GM18502 (cell line): Measurements from ENCODE around the gene CLIC4.

ENCODE experiments used
- ATAC-seq: cut with Tn5 transposase; IDR thresholded peaks from one replicate; pipeline ENCODE4 v1.9.1; 2021; ENCODE audit warnings: mild to moderate bottlenecking; ENCODE audit not compliant: unreplicated experiment, poor library complexity

Gene CLIC4

DNA sequence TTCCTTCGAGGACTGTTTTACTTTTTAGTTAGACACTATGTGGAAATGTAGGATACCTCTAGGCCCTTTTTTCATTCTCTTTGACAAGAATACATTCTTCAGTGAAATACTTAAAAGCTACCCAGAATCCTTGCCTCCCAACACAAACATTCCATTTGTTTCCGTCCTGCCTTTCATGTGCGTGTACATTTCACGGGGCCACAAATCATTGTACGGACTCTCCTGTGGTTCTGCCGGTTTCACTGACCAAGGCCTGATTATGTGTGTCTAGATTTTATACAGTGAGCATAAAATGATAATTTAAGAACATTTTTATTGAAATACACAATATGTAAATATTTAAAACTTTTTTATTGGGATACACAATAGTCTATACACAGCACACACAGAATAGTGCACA is 108.4 kb downstream of the CLIC4 start:
- ATAC-seq, result no peak

DNA sequence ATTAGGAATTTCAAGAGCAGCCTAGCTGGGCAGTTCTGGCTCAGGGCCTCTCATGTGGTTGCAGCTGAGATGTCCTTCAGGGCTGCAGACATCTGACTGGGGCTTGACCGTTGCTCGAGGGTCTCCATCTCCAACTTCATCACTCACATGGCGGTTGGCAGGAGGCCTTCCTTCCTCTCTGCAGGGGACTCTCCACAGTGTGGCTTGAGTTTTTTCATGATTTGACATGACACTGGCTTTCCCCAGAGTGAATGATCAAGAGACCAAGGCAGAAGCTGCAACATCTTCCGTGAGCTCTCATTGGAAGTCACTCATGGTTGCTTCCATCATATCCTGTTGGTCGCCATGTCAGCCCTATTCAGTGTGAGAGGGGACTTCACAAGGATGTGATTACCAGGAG is 110.2 kb downstream of the CLIC4 start:
- ATAC-seq, result no peak

DNA sequence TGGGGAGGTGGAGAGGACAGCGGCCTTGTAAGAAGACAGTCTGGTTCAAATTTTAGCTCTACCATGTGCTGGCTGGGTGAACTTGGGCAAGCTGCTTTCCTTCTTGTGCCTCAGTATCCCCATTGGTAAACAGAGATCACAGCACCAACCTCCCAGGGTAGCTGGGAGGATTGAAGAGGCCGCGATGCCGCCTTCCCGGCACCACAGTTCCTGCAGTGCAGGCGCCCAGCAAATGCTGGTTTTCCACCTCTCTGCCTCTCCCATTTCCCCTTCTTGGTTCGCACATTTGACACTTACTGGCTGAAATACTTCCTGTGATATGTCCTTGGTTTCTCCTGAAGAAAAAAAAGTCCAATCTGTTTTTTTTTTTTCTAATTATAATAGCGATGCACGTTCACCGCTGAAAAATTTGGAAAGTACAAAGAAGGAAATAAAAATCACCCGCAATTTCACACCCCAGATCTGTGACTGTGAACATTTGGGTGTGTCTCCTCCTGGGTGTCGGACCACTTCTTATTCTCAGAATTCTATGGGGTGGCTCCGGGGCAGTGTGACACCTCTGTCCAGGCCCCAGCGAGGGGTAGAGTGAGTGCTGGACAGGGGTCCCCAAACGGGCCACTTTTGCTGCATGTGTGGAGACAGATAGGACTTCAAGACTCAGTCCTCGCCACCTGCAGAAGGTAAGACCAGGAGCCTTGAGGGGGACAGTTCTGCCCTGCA is 111.7 kb downstream of the CLIC4 start:
- ATAC-seq, result no peak

DNA sequence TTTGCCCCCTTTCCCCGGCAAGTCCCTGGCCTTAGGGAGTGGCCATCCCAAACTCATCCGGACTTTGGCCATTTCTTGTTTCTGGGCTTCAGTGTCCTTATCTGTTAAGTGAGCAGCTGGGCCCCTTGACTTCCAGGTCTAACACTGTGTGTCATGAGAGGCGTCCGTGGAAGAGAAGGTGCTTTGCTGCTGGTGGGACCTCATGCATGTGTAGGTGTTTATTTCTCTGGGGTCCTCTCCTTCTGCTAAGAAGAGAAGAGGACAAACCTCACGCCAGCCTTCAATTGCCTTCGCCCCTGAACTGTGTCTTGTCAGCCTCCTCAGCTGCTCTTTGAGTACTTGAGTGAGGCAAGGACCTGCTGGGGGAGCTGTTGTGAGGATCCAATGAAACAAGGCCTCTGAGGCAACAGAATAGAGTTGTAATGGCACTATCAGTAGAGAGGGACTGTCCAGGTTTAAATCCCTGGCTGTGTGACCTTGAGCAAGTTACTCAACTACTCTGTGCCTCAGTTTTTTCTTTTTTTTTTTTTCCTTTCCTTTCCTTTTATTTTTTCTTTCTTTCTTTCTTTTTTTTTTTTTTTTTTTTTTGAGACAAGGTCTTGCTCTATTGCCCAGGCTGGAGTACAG is 112.4 kb downstream of the CLIC4 start:
- ATAC-seq, result no peak

DNA sequence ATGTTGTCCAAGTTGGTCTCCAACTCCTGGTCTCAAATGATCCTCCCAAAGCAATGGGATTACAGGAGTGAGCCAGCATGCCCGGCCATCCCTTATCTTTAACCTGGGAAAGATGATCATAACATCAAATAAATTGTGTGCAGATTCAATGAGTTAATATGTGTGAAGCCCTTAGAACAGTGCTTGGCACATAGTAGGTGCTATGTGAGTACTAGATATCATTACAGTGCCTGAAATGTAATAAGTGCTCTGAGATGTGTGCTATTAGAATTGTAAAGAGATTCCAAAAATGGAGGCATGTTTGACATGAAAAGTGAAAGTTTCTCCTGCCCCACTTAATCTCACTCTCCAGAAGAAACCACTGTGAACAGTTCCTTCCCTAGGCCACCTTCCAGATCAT is 113.0 kb downstream of the CLIC4 start:
- ATAC-seq, result no peak

DNA sequence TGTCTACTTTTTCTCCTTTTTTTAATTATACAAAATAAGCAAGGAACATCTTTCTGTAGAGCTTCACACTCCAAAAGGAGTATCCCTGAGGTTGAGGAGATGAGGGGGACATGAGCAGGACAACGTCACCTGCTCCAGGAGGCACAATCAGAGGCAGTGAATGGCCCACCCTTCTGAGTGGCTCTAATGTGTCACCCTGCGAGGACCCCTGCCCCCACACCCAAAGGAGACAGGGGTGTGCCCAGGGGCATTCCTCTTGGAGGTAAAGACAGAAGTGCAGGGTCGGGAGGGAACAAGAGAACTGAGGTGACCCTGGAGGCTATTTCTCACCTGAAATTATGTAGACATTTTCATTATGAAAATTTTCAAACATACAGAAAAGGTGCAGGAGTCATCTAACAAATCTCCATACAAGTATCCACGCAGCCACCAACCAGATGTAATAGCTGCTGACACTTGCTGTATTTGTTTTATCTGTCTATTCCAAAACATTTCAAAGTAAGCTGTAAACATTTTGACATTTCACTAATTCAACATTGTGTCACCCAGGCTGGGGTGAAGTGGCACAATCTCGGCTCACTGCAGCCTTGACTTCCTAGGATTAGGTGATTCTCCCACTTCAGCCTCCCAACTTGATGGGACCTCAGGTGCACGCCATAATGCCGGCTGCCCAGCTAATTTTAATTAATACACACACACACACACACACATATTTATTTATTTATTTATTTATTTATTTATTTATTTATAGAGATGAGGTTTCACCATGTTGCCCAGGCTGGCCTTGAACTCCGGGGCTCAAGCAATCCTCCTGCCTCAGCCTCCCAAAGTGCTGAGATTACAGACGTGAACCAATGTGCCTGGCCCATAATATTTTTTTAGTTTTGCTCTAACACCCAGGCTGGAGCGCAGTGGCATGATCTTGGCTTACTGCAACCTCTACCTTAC is 114.1 kb downstream of the CLIC4 start:
- ATAC-seq, result no peak

DNA sequence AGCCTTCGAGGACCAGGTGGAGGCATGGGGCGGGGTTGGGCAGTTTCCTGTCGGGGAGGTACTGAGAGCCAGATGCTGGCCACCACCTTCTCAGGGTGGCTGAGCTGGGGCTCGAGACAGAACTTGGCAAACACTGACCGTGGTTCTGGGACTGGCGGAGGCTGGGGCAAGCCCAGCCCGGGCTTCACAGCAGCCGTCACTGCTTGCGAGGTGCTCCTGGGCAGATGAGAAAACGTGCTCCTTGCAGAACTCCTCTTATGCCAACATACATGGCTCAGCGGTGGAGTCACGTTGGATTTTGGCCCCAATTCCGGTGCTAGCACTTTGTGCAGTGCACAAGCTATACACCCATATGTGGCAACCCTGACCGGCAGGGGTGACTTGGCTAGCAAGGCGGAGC is 115.6 kb downstream of the CLIC4 start:
- no peak for ATAC-seq

DNA sequence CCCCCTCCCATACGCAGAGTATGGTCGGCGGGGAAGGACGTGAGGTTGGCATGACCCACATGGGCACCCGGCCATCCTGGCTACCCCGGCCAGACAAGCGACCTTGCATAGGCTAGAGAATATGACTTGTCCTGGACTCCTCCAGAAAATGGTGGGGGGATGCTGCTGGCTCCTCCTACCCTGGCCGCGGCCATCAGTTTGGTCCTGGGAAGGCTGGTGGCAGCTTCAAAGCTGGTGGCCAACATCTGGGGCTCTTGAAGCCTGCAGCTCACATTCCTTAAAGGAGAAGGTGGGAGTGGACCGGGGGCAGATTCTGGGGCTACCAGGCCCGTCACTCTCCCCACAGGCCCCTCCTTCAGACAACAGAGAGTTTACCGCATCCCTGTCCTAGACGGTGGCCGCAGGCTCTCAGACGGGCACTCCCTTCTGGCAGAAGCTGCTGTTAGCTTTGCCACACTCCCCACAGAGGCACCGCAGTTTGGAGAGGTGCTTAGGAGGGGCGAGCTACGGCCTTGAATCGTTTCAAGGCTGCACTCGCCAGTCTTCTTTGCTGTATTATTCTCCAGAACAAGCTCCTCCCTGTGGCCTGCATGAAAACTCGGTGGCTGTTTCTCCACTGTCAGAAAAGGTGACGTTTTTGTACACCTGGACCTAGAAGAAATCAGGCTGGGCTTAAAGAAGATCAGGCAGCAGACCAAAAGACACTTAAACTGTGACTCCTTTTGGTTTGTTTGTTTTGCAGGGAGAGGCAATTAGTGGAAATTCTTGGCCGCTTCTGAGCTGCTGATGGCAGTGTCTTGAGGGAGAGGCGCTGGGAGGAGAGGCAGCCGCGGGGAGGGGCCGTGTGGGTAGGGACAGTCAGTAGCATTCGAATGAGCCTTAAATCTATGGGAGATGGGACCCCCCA is 116.8 kb downstream of the CLIC4 start:
- no peak for ATAC-seq

DNA sequence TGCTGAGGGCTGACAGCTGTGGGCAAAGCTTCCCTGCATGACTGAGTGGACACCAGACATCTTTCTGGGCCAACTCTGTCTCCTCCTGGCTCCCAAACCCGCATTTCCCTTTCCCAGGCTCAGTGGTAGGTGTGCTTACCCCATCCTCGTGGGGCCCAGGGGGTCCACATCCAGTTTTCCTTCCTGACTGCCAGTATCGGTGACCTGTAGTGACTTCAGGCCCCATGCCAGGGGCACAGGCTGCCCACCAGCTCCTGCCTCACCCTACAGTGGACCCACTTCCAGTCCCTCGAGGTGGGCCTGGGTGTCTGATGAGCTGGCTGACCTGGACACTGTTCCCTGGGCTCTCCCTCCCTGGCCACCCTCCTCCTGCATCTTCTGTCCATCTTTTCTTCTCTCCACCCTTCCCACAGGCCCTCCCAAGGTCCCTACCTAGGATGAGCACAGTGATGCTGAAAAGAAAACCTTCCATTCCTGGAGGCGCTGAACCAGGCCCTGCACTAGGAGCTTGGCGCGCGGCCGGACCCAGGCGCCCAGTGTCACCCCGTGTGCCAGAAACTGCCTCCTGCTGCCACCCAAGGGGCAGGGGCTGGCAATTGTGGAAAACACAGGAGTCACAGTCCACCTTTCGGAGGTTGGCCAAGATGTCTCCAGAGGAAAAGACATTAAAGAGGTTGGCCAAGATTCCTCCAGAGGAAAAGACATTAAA is 117.7 kb downstream of the CLIC4 start:
- no peak for ATAC-seq

DNA sequence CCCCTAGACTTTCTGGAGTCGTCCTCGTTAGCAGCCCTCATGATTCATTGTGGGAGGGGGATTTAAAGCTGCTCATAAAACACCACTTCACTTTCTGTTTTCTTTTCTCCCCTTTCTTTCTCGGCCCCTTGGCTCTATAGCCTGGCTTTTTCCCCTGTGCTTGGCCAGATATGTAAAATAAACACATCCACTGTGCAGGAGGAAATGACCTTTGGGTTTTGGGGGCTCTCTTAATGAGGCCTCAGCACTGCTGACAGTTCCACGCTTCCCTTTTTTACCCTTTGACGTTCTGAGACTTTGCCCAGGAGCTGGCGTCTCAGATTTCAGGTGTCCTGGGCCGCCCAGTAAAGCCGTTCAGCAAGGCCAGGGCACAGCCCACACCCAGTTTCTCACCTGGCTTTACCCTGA is 119.1 kb downstream of the CLIC4 start:
- ATAC-seq, result no peak

DNA sequence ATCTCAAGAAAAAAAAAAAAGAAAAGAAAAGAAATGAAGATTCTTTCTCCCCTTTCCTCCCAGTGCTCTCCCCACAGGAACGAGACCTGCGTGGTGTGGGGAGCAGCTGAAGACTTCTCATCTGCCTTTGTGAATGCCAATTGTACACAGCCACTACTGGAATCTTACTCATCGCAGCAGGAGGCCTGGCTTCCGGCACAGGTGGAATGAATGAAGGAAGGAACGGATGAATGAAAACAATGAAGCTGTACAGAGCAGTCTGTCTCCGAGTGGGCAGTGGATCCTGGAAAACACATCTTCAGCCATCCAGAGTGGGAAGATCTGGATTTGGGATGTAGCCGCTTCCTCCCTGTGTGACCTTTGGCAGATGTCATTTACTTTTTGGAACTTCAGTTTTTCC is 119.9 kb downstream of the CLIC4 start:
- ATAC-seq, result no peak

DNA sequence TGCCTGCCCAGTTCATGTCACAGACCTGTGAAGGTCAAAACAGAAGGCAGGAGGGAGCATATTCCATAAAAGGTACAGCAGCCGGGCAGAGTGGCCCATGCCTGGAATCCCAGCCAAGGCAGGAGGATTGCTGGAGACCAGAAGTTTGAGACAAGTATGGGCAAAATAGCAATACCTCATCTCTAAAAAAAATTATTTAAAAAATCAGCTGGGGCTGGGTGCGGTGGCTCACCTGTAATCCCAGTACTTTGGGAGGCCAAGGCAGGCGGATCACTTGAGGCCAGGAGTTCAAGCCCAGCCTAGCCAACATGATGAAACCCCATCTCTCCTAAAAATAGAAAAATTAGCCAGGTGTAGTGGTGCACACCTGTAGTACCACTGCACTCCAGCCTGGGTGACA is 120.3 kb downstream of the CLIC4 start:
- ATAC-seq, result no peak

DNA sequence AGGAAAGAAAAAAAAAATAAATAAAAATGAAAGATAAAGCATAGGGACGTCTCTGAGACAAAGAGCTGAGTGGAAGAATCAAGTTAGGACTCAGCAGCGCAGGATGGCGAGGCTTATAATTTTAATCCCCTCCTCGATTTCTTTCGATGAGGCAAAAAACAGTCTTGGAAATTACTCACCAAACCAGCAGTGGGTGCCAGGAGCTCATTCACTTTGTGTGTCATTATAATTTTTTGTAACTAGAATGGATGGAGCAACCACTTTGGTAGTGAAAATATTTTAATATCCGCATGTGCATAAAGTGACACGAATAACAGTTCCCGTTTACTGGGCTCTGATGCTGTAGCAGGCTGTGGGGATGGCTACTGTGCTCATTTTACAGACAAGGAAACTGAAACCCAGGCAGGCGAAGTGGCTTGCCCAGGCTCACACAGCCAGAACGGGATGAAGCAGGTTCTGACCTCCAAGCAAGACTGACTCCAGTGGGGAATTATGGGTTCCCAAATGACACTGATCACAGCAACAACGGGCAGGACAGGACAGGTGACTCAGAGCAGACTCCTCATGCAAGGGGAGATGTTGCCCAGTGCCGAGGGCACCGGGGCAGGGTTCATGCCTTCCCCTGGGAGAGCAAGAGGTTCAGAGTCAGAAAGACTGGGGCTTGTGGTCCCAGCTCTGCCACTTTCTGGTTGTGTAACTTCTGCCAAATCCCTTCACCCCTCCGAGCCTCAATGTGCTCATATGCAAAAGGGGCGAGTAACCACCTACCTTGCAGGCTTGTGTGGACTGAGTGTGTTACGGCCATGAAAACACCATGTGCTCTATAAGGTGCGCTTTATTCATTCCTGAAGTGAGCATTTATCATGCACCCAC is 121.2 kb downstream of the CLIC4 start:
- no peak for ATAC-seq

DNA sequence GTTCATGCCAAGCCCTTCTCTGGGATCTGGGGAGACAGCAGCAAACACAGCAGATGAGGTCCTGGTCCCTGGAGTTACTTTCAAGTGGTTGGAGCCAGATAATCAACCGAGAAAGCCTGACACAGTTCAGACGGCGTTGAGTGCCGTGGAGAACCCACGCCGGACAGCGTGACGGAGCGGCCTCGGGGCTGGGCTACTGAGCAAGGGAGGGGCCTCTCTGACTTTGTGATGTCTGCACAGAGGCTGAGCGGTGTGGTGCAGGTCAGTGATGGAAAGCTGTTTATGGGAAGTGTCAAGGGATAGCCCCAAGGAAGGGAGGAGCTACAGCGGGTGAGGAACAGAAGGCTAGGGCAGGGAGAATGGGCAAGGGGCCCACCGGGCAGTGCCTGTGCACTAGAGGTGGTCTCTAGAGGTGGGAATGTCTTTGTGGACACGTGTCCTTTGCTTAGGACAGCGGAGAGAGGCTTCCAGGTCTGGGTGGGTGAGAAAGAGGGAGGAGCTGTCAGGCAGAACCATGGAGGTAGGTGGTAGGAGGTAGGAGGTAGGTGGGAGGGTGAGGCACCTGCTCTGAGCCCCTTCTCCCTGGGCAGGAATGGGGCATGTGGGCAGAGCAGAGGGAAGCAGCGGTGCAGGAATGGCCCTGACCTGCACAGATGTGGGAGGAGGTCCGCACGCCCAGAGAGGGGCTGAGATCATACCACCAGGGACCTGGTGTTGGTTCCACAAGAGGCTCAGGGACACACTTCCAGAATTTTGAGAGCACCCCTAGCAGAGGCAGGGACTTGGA is 122.0 kb downstream of the CLIC4 start:
- ATAC-seq, result no peak

DNA sequence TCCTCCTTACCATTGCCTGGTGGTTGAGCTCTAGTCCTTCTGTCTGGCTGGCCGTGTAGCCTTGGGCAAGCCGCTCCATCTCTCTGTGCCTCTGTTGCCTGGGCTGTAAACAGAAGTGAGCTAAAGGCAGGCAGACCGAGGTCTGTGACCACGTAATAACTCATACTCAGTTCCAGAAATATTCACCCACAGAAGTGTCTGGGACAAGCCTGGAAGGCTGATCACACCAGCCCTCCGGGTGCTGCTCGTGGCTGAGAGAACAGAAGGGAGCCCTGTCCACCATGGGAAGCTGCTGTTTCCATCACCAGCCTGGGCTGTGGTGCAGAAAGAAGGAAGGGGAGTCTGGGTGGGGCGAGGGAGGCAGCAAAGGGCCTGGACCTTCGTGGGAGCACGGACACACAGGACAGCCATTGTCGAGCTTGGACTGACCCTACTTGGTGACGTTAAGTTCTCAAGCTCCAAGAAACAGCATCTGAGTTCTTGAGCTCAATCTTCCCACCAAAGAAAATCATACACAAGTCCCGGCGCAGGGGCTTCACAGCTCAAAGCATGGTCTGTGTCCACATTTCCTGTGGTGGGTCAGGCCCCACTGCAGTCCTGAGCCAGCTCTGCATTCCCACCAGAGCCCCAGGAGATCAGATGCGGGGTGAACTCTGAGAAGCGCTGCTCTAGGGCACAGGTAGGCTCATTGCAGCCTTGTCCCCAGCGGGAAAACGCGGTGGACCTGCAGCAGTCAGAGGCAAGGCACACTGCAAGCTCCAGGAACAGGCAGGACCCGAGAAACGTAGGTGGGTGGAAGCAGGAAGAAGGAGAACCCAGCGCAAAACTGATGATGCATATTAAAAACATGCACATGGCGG is 123.0 kb downstream of the CLIC4 start:
- ATAC-seq, result no peak

DNA sequence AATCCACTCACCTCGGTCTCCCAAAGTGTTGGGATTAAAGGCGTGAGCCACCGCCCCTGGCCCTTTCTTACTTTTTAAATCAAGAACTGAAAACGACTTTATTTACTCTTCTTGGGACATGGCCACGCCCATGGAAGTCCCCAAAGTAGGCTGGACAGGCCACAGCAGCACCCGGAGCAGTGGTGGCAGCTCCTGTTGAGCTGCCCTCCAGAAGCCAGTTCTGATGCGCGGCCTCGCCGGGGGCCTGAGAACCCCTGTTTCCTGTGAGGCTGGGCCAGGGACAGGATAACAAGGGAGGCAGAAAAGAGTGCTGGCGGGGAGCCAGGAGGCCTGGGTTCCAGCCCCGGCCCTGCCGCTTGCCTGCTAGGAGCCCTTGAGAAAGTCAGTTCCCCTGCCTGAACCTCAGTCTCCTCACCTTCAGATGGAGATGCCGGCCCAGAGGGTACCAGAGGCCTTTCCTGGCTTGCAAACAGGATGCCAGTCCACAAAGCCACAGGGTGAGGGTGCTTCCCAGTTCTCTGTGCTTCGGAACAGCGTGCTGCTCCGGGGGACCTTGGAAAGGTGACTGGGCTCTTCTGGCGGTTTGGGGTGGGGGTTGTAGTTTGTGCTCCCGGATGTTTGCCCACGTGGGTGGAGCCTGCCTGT is 125.4 kb downstream of the CLIC4 start:
- ATAC-seq, result no peak
